T1000 (cell line): ENCODE measurements around the gene INSIG2.

Experiments
- DNase-seq: peaks from one replicate; lab custom pipeline; 2025; ENCODE audit warnings: mixed read lengths; lab: John Stamatoyannopoulos, UW

The INSIG2 gene

GRCh38 chr2:118098307-118099030 lies 10.2 kb downstream of the INSIG2 start:
- DNase-seq, result no peak

GRCh38 chr2:118102433-118103082 lies 14.3 kb downstream of the INSIG2 start:
- DNase-seq, result no peak

GRCh38 chr2:118103951-118104940 lies 16.0 kb downstream of the INSIG2 start:
- no peak for DNase-seq

- DNase-seq, result no peak
Observed at GRCh38 chr2:118105497-118105896, 17.2 kb downstream of the INSIG2 start.

GRCh38 chr2:118106926-118107325 lies 18.7 kb downstream of the INSIG2 start:
- DNase-seq, result no peak

- DNase-seq, result no peak
Observed at GRCh38 chr2:118110310-118110709, 22.0 kb downstream of the INSIG2 start.

GRCh38 chr2:118110991-118111390 lies 22.7 kb downstream of the INSIG2 start:
- DNase-seq, result no peak

GRCh38 chr2:118112771-118113334 lies 24.6 kb downstream of the INSIG2 start:
- DNase-seq, result no peak

GRCh38 chr2:118114863-118115262 lies 26.6 kb downstream of the INSIG2 start:
- DNase-seq, result no peak

- no peak for DNase-seq
Observed at GRCh38 chr2:118115761-118116160, 27.5 kb downstream of the INSIG2 start.

- no peak for DNase-seq
Observed at GRCh38 chr2:118118479-118118878, 30.2 kb downstream of the INSIG2 start.

GRCh38 chr2:118119158-118119727 lies 31.0 kb downstream of the INSIG2 start:
- DNase-seq, result no peak

- DNase-seq, result no peak
Observed at GRCh38 chr2:118119761-118120400, 31.6 kb downstream of the INSIG2 start.

GRCh38 chr2:118120401-118120780 lies 32.1 kb downstream of the INSIG2 start:
- DNase-seq, result no peak

- DNase-seq, result no peak
Observed at GRCh38 chr2:118121101-118121500, 32.8 kb downstream of the INSIG2 start.

- DNase-seq, result no peak
Observed at GRCh38 chr2:118121986-118122524, 33.8 kb downstream of the INSIG2 start.

GRCh38 chr2:118122594-118123281 lies 34.5 kb downstream of the INSIG2 start:
- DNase-seq, result no peak

- peak; percentile 53 for DNase-seq
Observed at GRCh38 chr2:118123561-118124232, 35.4 kb downstream of the INSIG2 start.

GRCh38 chr2:118124288-118124891 lies 36.1 kb downstream of the INSIG2 start:
- no peak for DNase-seq
